Measurements from ENCODE around the gene CARD10.

The CARD10 gene

GRCh38 chr22:37514526-37515051 lies 4.6 kb downstream of the CARD10 start:
- no peak for DNase-seq (ENCODE audit: low spot score)
- Histone ChIP-seq H3K4me3 (no peak overlapping the region), H3K27ac (no peak overlapping the region)
- TF ChIP-seq CTCF (IDR thresholded peaks at IDR 0.05): no peak

DNA sequence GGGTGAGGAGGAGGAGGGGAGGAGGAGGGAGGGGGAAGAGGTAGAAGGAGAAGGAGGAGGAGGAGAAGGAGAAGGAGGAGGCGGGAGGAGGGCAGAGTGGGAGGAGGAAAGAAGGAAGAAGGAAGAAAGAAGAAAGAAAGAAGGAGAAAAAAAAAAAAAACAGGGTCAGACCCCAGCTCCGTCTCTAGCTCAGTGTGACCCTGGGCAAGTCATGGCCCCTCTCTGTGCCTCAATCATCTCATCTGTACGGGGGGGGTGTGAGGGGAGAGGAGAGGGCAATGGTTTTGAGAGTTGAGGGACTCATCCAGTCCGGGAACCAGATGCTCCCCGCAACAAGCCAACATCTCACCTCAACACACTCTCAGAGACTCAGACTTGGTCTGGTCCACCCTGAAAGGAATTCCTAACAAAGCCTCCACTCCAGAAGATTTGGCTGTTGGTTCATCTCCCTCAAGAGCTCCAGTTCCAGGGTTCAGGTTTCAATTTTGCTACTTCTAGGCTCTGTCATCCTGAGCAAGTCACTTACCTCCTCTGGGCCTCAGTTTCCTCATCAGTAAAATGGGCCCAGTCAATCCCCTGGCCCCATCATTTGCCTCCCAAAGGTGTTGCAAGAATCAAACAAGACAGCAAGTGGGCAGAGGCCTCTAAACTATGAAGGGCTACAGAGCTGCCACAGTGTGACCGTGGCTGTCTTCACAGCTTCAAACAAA lies 7.7 kb downstream of the CARD10 start:
- TF ChIP-seq CTCF (IDR thresholded peaks at IDR 0.05): no peak
- DNase-seq (ENCODE audit: low spot score): no peak
- no peak overlapping the region for H3K4me3 ChIP-seq
- peak overlapping the region in 1 of 2 donors; percentile 37 for H3K27ac ChIP-seq

DNA sequence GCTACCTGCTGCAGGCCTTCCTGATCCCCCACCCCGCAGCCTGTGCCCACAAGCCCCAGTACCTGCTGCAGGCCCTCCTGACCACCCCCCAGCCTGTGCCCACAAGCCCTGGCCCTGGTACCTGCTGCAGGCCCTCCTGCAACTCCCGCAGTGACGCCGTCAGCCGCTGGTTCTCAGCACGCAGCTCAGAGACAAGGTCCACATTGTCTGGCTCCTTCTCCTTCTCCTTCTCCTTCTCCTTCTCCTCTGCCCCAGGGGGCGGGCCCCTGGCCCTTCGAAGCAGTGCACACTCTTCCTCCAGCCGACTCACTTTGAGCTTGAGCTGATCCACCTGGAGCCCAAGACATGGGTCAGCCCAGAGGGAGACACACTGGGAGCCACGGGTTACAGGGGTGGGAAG lies 9.1 kb downstream of the CARD10 start:
- no peak for TF ChIP-seq CTCF (IDR thresholded peaks at IDR 0.05)
- no peak for DNase-seq (ENCODE audit: low spot score)
- Histone ChIP-seq H3K4me3 (no peak overlapping the region), H3K27ac (no peak overlapping the region)

GRCh38 chr22:37509059-37509860 lies 10.0 kb downstream of the CARD10 start:
- H3K4me3 ChIP-seq: no peak overlapping the region
- no peak for TF ChIP-seq CTCF (IDR thresholded peaks at IDR 0.05)
- H3K27ac ChIP-seq: peak overlapping the region in 1 of 2 donors; percentile 56
- no peak for DNase-seq (ENCODE audit: low spot score)

- Histone ChIP-seq H3K4me3 (no peak overlapping the region), H3K27ac (peak overlapping the region in 1 of 2 donors; percentile 56)
- no peak for TF ChIP-seq CTCF (IDR thresholded peaks at IDR 0.05)
- DNase-seq (ENCODE audit: low spot score): no peak
Observed at GRCh38 chr22:37508431-37508992, 10.7 kb downstream of the CARD10 start.

GRCh38 chr22:37507731-37508130 lies 11.5 kb downstream of the CARD10 start:
- TF ChIP-seq CTCF (IDR thresholded peaks at IDR 0.05): no peak
- Histone ChIP-seq H3K27ac (no peak overlapping the region), H3K4me3 (no peak overlapping the region)
- DNase-seq (ENCODE audit: low spot score): no peak

Data from coronary artery (tissue), 2 donors.